Immature natural killer cell (primary cell): ENCODE results near the gene ATP6V0A4. TPM values are rescaled to one million over a fixed set of nuclear protein-coding genes. Genes with fewer than 3 reads are reported as not detected.

Experiments used
- DNase-seq, 3 donors: peaks; one replicate each; pipeline ENCODE4 v3.0.0; 2022; ENCODE audit warnings: mixed read lengths in 1 of 3
- H3K27ac Mint-ChIP-seq, 6 donors: one replicate each; pipeline ENCODE4 v1.8.0; 2020; ENCODE audit warnings: mixed read lengths in 6 of 6, mild to moderate bottlenecking in 5 of 6, inconsistent platforms in 4 of 6, moderate library complexity in 3 of 6
- H3K27me3 Mint-ChIP-seq, 3 donors: one replicate each; pipeline ENCODE4 v1.8.0; 2020 to 2021; ENCODE audit warnings: low read depth in 3 of 3, mild to moderate bottlenecking in 3 of 3, mixed read lengths in 3 of 3, moderate library complexity in 3 of 3, inconsistent platforms in 1 of 3
- H3K36me3 Mint-ChIP-seq, 3 donors: one replicate each; pipeline ENCODE4 v1.8.0; 2020; ENCODE audit warnings: mixed read lengths in 3 of 3, inconsistent platforms in 2 of 3, mild to moderate bottlenecking in 2 of 3
- H3K4me1 Mint-ChIP-seq, 2 donors: one replicate each; pipeline ENCODE4 v1.8.0; 2020; ENCODE audit warnings: inconsistent platforms in 2 of 2, mild to moderate bottlenecking in 2 of 2, mixed read lengths in 2 of 2, moderate library complexity in 1 of 2
- H3K4me3 Mint-ChIP-seq, 5 donors: one replicate each; pipeline ENCODE4 v1.8.0; 2020; ENCODE audit warnings: mild to moderate bottlenecking in 5 of 5, mixed read lengths in 5 of 5, inconsistent platforms in 3 of 5, moderate library complexity in 3 of 5
- H3K9me3 Mint-ChIP-seq, 6 donors: one replicate each; pipeline ENCODE4 v1.8.0; 2020; ENCODE audit warnings: mild to moderate bottlenecking in 6 of 6, mixed read lengths in 6 of 6, inconsistent platforms in 4 of 6, moderate library complexity in 3 of 6
- polyA plus RNA-seq, 3 donors: library from polyadenylated mRNA; unstranded; fragments of 300-500 nt; fragmentation: Illumina TruSeq; gene quantifications; one replicate each; pipeline ENCODE4 v1.2.3, GENCODE V29; 2021

ATP6V0A4 gene
- polyA plus RNA-seq = not detected

- H3K36me3 Mint-ChIP-seq = no peaks in the 10 kb centered on the region
- H3K27me3 Mint-ChIP-seq = peaks cover 4 to 8% (median 5%) of the 10 kb centered on the region in 3 donors
- H3K4me1 Mint-ChIP-seq = peaks cover 4 to 14% of the 10 kb centered on the region in 2 donors
- DNase-seq = peak in 2 of 3 donors; percentile 3 to 6
- peak within 1 kb of the TSS in 3 of 6 donors; percentile 28 to 36 (median 29) for H3K27ac Mint-ChIP-seq
- H3K9me3 Mint-ChIP-seq = no peaks in the 10 kb centered on the region
- H3K4me3 Mint-ChIP-seq = peak within 1 kb of the TSS in 4 of 5 donors; percentile 7 to 54 (median 44)
Observed at GRCh38 chr7:138797715-138798320, at the start of gene ATP6V0A4, which contains the start of gene TMEM213. ATP6V0A4 (minus strand) TSS chr7:138798196; CDS start chr7:138771247, 26,949 bp downstream. TMEM213 (plus strand) TSS chr7:138797994; CDS start chr7:138798105, 111 bp downstream.

- Mint-ChIP-seq H3K27me3 (peaks cover 3 to 11% (median 8%) of the 10 kb centered on the region in 3 donors), H3K9me3 (no peaks in the 10 kb centered on the region), H3K36me3 (no peaks in the 10 kb centered on the region), H3K4me1 (no peaks in the 10 kb centered on the region), H3K27ac (peak overlapping the region in 1 of 6 donors; percentile 6), H3K4me3 (no peak overlapping the region)
- no peak for DNase-seq
Observed at GRCh38 chr7:138845711-138846110, 47.7 kb upstream of the ATP6V0A4 start.

GRCh38 chr7:138843632-138844580, 45.9 kb upstream of the ATP6V0A4 start:
- no peaks in the 10 kb centered on the region for H3K4me1 Mint-ChIP-seq
- no peak overlapping the region for H3K4me3 Mint-ChIP-seq
- H3K9me3 Mint-ChIP-seq = no peaks in the 10 kb centered on the region
- no peak for DNase-seq
- H3K27ac Mint-ChIP-seq = no peak overlapping the region
- H3K36me3 Mint-ChIP-seq = no peaks in the 10 kb centered on the region
- peaks cover 3 to 8% (median 6%) of the 10 kb centered on the region in 3 donors for H3K27me3 Mint-ChIP-seq

- no peaks in the 10 kb centered on the region for H3K36me3 Mint-ChIP-seq
- peaks cover 3 to 8% (median 4%) of the 10 kb centered on the region in 3 donors for H3K27me3 Mint-ChIP-seq
- no peaks in the 10 kb centered on the region for H3K9me3 Mint-ChIP-seq
- no peak overlapping the region for H3K27ac Mint-ChIP-seq
- no peak for DNase-seq
- no peaks in the 10 kb centered on the region for H3K4me1 Mint-ChIP-seq
- H3K4me3 Mint-ChIP-seq = no peak overlapping the region
Observed at GRCh38 chr7:138842111-138842510, 44.1 kb upstream of the ATP6V0A4 start.

GRCh38 chr7:138838166-138838565, 40.2 kb upstream of the ATP6V0A4 start:
- Mint-ChIP-seq H3K36me3 (no peaks in the 10 kb centered on the region), H3K4me1 (no peaks in the 10 kb centered on the region), H3K4me3 (no peak overlapping the region), H3K9me3 (no peaks in the 10 kb centered on the region), H3K27me3 (peaks cover 0 to 4% (median 2%) of the 10 kb centered on the region in 3 donors), H3K27ac (no peak overlapping the region)
- no peak for DNase-seq

- no peak for DNase-seq
- no peak overlapping the region for H3K27ac Mint-ChIP-seq
- H3K4me3 Mint-ChIP-seq = no peak overlapping the region
- H3K9me3 Mint-ChIP-seq = no peaks in the 10 kb centered on the region
- no peaks in the 10 kb centered on the region for H3K36me3 Mint-ChIP-seq
- H3K4me1 Mint-ChIP-seq = no peaks in the 10 kb centered on the region
- peaks cover 0 to 4% (median 2%) of the 10 kb centered on the region in 3 donors for H3K27me3 Mint-ChIP-seq
Observed at GRCh38 chr7:138837627-138838026, 39.6 kb upstream of the ATP6V0A4 start.

GRCh38 chr7:138835087-138835486, 37.1 kb upstream of the ATP6V0A4 start:
- H3K4me3 Mint-ChIP-seq = no peak overlapping the region
- no peaks in the 10 kb centered on the region for H3K36me3 Mint-ChIP-seq
- peaks cover 0 to 5% (median 1%) of the 10 kb centered on the region in 3 donors for H3K27me3 Mint-ChIP-seq
- DNase-seq = no peak
- H3K9me3 Mint-ChIP-seq = no peaks in the 10 kb centered on the region
- H3K27ac Mint-ChIP-seq = no peak overlapping the region
- H3K4me1 Mint-ChIP-seq = no peaks in the 10 kb centered on the region

- H3K27me3 Mint-ChIP-seq = peaks cover 0 to 5% (median 0%) of the 10 kb centered on the region in 3 donors
- H3K36me3 Mint-ChIP-seq = no peaks in the 10 kb centered on the region
- H3K4me3 Mint-ChIP-seq = no peak overlapping the region
Observed at GRCh38 chr7:138834583-138834982, 36.6 kb upstream of the ATP6V0A4 start.

GRCh38 chr7:138833596-138833995, 35.6 kb upstream of the ATP6V0A4 start:
- H3K27ac Mint-ChIP-seq = no peak overlapping the region
- no peaks in the 10 kb centered on the region for H3K36me3 Mint-ChIP-seq
- H3K9me3 Mint-ChIP-seq = no peaks in the 10 kb centered on the region
- H3K4me3 Mint-ChIP-seq = no peak overlapping the region
- no peak for DNase-seq
- H3K4me1 Mint-ChIP-seq = no peaks in the 10 kb centered on the region
- peaks cover 0 to 5% (median 0%) of the 10 kb centered on the region in 3 donors for H3K27me3 Mint-ChIP-seq

More at GRCh38 chr7:138834583-138834982, 36.6 kb upstream of the ATP6V0A4 start:
- Mint-ChIP-seq H3K9me3 (no peaks in the 10 kb centered on the region), H3K27ac (no peak overlapping the region), H3K4me1 (no peaks in the 10 kb centered on the region)
- DNase-seq = no peak

GRCh38 chr7:138832966-138833365, 35.0 kb upstream of the ATP6V0A4 start:
- H3K27ac Mint-ChIP-seq = no peak overlapping the region
- H3K27me3 Mint-ChIP-seq = peaks cover 0 to 5% (median 0%) of the 10 kb centered on the region in 3 donors
- H3K4me1 Mint-ChIP-seq = no peaks in the 10 kb centered on the region

GRCh38 chr7:138829335-138829734, 31.3 kb upstream of the ATP6V0A4 start:
- H3K9me3 Mint-ChIP-seq = no peaks in the 10 kb centered on the region
- no peak overlapping the region for H3K4me3 Mint-ChIP-seq
- H3K36me3 Mint-ChIP-seq = no peaks in the 10 kb centered on the region
- no peaks in the 10 kb centered on the region for H3K4me1 Mint-ChIP-seq
- DNase-seq = no peak
- no peak overlapping the region for H3K27ac Mint-ChIP-seq
- H3K27me3 Mint-ChIP-seq = peaks cover 0 to 1% (median 0%) of the 10 kb centered on the region in 3 donors

More at GRCh38 chr7:138832966-138833365, 35.0 kb upstream of the ATP6V0A4 start:
- Mint-ChIP-seq H3K9me3 (no peaks in the 10 kb centered on the region), H3K36me3 (no peaks in the 10 kb centered on the region), H3K4me3 (no peak overlapping the region)
- DNase-seq = no peak

GRCh38 chr7:138828302-138828701, 30.3 kb upstream of the ATP6V0A4 start:
- Mint-ChIP-seq H3K27me3 (peaks cover 0 to 1% (median 0%) of the 10 kb centered on the region in 3 donors), H3K4me1 (no peaks in the 10 kb centered on the region), H3K4me3 (no peak overlapping the region), H3K9me3 (no peaks in the 10 kb centered on the region), H3K27ac (no peak overlapping the region), H3K36me3 (no peaks in the 10 kb centered on the region)
- no peak for DNase-seq

GRCh38 chr7:138825049-138825721, 27.2 kb upstream of the ATP6V0A4 start:
- Mint-ChIP-seq H3K4me1 (no peaks in the 10 kb centered on the region), H3K36me3 (no peaks in the 10 kb centered on the region), H3K9me3 (no peaks in the 10 kb centered on the region), H3K27me3 (no peaks in the 10 kb centered on the region), H3K4me3 (no peak overlapping the region), H3K27ac (no peak overlapping the region)
- DNase-seq = no peak
